Loucy (cell line): ENCODE measurements around the gene HS6ST3.

ENCODE experiments used
- EZH2phosphoT487 ChIP-seq: fragments of 200-600 bp; IDR thresholded peaks from 2 replicates; pipeline ENCODE4 v1.6.1; 2018; ENCODE audit warnings: antibody characterized with exemption, mild to moderate bottlenecking, moderate library complexity, borderline replicate concordance
- TF ChIP-seq, protein P1 (sequence below): fragments of 200-600 bp; sonication (generic); conservative IDR thresholded peaks from 2 replicates; pipeline ENCODE4 v1.5.1; 2014; ENCODE audit warnings: mild to moderate bottlenecking, antibody characterized with exemption, low read length

- TF ChIP-seq, protein P1, sequence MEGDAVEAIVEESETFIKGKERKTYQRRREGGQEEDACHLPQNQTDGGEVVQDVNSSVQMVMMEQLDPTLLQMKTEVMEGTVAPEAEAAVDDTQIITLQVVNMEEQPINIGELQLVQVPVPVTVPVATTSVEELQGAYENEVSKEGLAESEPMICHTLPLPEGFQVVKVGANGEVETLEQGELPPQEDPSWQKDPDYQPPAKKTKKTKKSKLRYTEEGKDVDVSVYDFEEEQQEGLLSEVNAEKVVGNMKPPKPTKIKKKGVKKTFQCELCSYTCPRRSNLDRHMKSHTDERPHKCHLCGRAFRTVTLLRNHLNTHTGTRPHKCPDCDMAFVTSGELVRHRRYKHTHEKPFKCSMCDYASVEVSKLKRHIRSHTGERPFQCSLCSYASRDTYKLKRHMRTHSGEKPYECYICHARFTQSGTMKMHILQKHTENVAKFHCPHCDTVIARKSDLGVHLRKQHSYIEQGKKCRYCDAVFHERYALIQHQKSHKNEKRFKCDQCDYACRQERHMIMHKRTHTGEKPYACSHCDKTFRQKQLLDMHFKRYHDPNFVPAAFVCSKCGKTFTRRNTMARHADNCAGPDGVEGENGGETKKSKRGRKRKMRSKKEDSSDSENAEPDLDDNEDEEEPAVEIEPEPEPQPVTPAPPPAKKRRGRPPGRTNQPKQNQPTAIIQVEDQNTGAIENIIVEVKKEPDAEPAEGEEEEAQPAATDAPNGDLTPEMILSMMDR: peak; percentile 51
- TF ChIP-seq EZH2phosphoT487: no peak
These were observed 139.4 kb downstream of the HS6ST3 start for GRCh38 chr13:96229356-96229755.
